ENCODE results near the gene SBSN.
"Not testable (repeated sequence)": the region's sequence is repeated elsewhere in the genome, so short reads cannot be mapped to it uniquely, and the experiment has no call there.

Gene SBSN

DNA sequence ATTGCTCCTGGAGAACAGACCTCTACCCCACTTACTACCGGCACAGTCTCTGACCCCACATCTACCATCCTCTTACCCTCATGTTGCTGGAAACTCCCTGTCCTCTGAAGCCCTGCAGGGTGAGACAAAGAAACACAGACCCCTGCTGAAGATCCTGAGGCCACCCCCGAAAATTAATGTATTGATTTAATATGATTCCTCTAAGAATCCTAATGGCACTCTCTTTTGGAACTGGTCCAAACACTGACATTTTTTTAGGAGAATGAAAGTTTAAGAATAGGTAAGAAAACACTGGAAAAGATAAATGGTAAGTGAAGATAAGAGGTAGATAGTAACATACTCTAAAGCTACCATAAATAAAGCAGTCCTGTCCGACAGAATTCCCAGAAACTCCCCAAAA lies 20.0 kb downstream of the SBSN start:
- no peak for DNase-seq (ENCODE audit: low spot score)

DNA sequence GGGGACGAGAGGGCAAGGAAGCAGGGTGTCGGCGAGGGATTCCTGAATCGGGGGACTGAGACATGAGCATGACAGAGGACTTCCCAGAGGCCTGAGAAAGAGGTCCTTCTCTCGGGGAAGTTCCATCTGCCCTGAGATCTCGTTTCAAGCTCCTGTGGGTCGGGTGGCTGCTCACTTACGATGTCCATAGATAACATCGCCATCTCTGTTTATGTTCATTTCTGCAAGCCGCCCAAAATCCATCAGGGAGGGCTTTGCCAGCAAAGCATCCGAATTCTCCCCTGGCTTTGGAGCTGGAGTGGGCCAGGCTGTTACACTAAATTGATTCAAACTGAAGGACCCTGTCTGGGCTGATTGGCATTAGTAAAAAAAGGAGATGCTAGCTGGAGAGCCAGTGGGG lies 20.6 kb downstream of the SBSN start:
- DNase-seq (ENCODE audit: low spot score), result no peak

DNA sequence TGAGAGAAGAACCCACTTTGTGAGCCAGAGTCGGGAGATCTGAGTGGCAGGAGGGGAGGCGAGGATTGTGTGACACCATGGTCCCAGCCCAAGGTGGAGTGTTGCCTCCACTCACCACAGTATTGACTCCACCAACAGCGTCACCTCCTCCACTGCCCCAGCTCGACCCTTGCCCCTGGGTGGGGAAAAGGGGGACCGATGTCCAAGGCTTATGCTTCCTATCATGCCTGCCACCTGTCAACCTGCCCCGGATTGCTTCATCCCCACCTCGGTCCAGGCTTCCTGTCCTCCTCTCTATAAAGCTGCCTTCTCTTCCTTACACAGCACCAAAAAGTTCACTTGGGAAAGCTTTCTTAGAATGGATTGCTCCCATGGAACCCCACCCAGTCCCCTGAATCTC lies 22.1 kb downstream of the SBSN start:
- no peak for DNase-seq (ENCODE audit: low spot score)

DNA sequence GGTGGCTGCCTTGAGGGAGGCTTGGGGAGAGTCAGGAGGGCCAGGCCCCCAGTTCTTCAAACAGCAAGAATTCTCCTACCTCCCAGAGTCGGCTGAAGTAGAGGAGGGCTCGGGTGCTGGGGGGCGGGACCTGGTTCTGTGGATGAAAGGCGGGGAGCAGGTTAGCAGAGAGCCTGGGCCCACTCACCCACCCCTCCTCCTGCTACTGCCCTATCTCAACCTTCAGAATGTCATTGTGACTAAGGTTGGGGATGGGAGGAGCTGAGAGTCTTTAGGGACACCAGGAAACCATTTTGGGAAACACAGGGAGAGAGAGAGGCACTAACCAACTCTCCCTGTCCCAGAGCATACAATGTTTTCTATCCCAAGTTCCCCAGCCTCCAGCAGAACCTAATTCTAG lies 25.4 kb downstream of the SBSN start:
- DNase-seq (ENCODE audit: low spot score), result no peak

DNA sequence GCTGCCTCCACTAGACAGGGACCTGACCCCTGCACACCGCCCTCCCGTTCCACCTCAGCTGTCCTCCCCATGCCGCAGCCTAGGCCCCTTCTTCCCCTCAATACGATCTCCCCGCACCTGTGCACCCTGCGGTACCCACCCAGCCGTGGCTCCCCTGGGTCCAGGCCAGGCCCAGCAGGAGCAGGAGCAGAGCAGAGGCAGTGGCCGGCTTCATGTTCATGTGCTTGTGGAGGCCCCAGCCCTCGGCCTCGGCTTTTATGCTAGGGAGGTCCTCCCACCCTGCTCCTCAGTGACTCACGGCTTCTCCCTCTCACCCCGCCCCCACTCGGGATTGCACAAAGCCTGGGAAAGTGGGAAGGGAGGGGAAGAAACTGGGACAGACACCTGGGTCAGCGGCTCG lies 26.4 kb downstream of the SBSN start:
- no peak for DNase-seq (ENCODE audit: low spot score)

DNA sequence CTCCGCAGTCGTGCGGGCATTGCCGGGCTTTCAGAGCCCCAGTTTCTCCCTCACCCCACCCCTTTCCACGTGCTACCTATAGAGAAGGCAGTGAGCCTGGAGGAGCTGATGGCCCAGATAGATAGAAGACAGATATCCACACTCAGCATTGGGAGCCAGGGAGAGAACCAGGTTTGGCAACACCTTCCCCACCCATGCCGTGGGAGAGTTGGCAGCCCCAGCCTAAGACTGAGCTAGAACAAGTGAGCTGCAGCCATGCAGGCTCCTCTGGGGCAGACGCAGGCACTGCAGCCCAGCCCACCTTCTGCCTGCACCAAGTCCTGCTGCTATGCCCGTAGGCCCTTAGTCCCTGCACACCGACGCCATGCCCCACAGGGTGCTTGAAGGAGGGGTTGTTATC lies 27.5 kb downstream of the SBSN start:
- no peak for DNase-seq (ENCODE audit: low spot score)

DNA sequence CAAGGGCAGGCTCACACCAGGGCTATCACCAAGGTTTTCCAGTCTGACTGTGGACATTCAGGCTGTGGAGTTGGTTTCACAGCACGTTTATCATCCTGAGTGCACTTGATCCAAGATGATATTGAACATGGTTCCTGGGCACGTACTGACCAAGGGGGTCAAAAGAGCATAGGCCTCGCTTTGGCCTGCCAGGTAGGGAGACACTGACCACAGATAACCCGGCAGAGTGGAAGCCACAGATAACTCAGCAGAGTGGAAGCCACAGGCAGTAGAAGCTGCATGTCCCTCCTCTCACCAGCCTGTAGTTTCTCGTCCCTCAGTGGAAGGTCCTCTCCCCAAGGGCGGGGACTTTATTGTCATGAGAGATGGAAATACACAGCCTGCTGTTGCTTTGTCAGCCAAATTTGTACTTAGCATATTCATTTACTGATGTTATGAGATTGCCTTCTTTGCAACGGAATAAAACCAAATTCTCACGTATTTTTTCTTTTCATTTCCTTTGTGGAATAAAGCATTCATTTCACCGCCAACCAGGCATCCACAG lies 29.1 kb downstream of the SBSN start:
- DNase-seq (ENCODE audit: low spot score), result no peak

DNA sequence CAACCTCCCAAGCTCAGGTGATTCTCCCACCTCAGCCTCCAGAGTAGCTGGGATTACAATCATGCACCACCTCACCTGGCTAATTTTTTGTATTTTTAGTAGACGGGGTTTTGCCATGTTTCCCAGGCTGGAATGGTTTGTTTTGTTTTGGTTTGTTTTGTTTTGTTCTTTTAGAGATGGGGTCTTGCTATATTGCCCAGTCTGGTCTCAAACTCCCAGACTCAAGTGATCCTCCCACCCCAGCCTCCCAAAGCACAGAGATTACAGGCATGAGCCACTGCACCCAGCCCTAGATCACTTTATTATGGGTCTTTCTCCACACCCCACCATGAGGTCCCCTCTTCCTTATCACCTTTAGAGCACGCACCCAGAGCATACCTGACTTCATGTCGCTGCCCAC lies 29.9 kb downstream of the SBSN start:
- DNase-seq (ENCODE audit: low spot score), result no peak

DNA sequence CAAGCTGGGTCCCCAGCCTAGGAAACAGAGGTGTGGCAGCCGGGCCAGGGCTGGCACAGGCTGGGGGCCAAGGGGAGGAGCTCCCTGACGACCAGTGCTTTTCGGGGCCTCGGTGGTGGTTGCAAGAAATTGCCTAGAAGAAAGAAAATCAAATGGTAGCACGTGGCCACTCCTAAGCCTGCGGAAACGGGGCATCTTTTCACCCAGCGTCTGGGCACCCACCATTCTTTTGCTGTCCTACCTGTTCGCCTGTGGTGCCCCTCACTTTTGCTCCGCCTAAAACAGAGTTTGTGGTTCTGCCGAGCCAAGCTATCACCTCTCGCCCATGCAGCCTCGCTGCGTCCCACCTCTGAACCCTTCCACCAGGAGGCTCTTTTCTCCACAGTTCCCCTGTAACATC lies 30.7 kb downstream of the SBSN start:
- no peak for DNase-seq (ENCODE audit: low spot score)

DNA sequence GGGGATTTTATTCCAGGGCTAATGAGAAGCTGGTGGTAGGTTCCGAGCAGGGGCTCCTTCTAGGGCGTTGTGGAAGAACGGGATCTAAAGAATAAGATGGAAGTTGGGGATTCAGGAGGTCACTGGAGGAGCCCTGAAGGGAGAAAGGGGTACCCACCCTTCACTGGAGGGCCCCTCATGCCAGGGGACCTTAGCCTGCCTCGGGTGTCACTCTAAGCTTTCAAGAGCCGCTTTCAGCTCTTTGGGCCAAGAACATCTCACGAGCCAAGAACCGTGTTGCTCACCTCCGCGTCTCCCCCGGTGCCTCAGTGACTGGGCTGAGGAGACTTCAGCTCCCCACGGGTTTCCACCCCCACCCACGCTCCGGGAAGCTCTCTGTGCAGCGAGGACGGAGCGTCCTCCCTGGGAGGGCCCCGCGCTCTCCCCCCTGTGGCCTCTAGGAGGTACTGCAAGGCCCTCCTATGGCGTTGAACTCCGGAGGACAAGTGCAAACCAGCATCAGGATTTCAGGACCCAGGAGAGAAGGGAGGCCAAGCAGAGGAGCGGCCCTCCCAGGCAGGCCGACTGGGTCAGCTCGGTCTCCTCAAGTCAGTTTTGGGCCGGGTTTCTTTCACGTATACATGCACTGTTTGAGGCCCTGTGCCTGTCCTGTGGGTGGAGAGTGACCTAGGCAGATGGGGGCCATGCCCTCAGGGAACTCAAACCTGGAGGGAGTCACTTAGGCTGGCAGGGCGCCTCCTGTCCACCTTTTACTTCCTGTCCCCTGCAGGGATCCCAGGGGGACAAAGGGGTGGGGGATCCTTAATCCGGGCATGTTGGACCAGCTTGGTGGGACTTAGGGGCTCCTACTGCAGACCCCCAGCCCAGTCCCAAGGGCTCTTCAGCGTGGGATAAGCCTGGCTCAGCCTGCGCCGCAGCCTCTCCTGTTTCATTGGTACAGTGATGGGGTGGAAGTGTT lies 32.7 kb downstream of the SBSN start:
- DNase-seq (ENCODE audit: low spot score), result peak; percentile 58

DNA sequence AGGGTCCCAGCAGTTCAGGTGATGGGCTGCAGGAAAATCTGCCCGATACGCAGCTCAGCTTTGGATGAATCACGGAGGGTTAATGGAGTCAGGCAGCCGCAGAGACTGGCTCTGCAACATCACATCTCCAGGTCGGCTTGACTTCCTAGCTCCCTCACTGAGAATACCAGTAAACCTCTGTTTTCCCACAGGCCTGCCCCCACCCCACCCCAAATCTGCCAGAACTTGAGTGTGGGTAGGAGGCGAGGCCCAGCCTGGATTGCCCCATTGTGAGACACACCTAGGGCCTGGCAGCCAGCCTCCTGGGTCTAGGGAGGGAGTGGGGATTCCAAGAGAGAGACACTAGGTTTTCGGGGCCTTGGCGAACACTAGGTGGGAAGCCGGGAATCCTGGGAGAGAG lies 34.1 kb downstream of the SBSN start:
- DNase-seq (ENCODE audit: low spot score), result no peak

DNA sequence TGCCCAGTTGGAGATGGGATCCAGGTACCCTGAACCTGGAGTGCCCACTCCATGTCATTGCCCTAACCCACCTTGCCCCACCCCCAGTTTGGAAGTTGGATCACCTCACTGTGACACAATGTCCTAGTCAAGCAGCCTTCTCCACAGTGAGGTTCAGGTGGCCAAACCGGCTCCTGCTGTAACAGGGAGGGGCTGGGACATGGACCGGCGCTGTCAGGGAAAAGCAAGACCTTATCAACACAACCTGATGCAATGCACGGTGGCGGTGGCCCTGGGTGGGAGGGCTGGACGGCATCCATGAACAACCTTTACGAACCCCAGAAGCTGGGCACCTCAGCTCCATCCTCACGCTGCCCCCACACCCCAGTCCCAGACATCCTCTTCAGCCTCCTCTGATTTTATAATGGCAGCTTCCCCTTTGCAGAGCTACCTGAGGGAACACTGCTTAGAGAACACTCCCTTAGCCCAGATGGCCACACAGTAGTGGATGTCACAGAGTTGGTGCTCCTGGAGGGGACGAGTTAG lies 36.2 kb downstream of the SBSN start:
- DNase-seq (ENCODE audit: low spot score), result no peak

DNA sequence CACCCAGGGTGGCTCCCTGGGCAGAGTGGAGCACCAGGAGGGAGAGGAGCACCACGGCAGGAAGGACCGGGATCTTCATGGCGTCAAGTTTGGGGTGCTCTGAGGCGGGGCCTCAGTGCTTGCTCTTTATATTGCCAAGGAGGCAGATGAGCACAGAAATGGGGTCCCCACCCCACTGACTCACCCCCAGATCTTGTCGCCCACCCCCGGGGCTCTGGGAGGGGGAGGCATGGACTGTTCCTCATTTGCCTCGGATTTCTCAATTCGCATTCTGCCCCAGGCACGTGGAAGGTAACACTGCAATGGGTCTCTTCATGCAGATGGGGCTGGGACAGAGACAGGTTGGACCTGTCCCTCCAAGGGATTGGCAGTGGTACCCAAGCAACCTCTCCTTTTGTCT lies 37.7 kb downstream of the SBSN start, which contains the start of gene KRTDAP:
KRTDAP (minus strand) TSS at position 101 of the 400 bp plus-strand sequence; CDS start at position 79, 22 bp downstream.
- no peak for DNase-seq (ENCODE audit: low spot score)

DNA sequence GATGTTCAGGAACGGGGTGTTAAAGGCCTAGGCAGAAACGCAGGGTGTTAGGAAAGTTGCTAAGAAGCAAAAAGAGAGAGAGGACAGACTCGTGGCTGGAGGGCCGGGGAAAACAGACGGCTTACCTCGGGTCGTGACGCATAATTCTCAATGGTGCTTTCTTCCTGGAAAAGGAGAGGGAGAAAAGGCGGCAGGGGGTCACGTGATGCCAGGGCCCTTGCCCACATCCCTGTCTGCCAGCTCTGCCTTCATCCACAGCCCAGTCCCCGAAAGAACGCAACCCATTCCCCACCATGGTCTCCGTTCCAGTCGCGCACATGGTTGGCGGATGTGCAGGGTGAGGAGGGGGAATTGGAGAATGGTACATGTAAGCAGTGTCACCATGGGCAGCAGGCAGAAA lies 39.4 kb downstream of the SBSN start:
- DNase-seq (ENCODE audit: low spot score), result no peak

DNA sequence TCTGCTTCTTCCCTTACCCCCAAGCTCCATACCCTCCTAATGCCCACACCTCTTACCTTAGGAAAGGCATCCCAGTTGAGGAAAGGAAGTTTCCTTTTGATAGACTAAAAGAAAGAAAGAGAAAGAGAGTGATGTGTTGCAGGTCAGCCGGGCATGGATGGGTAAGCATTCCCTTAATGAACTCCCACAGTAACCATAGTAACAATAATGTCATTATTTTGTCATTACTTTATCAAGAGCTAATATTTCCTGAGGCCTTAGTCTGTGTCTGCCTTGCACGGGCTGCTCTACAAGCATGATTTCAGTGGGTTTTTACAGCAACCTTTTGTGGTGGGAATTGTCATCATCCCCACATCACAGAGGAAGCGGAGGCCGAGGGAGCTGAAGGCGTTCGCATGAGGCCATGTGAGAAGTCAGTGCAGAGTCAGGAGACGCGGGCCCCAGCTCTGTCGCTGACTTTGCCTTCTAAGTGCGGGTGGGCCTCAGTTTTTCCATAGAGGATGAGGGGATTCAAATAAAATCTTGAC lies 40.4 kb downstream of the SBSN start:
- no peak for DNase-seq (ENCODE audit: low spot score)

DNA sequence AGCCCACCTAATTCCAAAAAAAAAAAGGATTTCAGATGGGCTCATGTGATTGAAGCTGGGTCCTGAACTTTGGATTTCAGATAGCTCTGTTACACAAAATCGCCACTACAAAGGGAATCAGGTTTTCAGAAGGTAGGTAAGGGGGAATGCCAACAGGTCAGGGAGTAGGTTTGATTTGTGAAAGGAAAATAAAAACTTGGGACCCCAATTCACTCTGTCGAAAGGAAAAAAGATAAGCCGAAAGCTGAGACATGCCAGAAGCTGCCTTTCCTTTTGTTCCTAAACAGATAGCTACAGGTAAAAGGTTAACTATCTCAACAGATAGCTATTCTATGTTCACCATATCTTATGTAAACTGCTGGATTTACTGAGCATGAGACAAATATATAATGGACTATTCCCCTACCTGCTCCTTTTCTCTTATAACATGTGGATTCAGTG lies 41.8 kb downstream of the SBSN start:
- no peak for DNase-seq (ENCODE audit: low spot score)

DNA sequence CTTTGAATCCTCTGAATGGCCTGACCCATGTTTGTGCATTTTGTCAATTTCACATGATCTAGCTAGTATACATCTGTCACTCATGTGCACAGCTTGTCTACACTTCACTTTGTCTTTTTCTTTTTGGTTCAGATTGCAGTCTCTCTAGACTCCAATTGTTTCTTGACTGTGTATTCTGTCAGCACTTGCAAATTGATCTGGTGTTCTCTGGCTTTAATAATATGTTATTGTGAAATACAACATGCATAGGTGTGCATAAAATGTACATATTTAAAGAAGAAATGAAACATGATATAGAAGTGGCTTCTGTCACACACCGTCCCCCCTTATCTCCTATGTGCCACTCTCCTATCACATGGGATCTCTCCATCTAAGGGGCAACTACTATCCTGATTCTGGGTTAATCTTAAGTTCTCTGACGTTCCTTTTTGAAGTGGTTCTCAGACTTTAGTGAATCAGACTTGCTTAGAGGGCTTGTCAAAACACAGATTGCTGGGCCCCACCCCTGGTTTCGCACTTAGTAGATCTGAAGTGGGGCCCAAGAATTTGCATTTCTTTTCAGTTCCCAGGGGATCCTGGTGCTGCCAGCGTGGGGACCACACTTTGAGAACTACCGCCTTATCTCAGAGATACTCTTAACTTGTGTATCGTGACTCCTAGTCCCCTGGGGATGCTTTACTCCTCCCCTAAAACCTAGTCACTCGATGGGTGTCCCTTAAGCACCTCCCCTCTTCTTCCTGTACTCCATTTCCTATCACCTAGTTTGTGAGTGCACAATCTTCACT lies 43.7 kb downstream of the SBSN start:
- DNase-seq (ENCODE audit: low spot score), result no peak

DNA sequence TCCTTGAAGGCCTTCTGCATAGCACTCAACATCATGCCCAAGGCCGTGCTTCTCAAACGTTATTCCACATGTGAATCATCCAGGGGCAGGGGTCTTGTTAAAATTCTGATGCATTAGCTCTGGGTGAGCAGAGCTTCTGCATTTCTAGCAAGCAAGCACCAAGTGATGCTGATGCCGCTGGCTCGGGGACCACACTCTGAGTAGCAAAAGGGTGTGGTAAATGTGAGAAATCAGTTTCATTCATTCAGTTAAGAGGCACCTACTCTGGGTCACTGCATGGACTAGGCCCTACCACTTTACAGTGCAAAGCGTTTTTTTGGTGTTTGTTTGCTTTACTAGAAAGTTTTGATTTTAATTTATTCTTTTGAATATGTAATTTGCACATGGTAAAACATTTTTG lies 45.0 kb downstream of the SBSN start:
- DNase-seq (ENCODE audit: low spot score), result no peak

DNA sequence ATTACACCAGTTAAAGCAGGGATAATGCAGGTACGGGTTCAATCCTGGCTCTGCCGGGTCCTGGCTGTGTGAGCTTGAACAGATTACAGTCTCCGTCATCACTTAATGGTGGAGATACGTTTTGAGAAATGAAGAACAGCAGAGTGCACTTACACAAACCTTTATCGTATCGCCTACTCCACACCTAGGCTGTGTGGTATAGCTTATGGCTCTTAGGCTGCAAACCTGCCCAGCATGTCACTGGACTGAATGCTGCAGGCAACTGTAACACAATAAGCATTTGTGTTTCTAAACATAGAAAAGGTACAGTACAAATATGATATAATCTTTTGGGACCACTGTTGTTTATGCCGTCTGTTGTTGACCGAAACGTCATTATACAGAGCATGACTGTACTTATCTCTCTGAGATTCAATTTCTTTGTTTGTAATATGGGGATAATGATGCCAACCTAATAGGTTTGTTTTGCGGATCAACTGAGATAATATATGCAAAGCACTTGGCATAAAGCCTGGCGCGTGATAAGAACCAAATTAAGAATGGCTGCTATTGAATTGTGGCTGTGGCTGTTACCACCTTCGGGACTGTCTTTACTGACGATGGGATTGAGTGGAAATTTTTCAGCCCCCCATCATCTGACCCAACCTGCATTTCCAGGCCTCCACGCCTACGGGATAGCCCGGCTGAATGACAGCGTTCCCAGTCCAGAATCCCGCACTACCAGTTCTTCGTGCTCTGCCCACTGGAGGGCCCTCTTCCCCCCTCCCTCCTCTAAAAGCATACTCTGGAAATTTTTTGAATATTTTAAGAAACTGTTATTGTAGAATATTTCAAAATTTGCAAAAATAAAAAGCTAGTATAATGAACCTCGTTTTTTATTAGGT lies 49.1 kb downstream of the SBSN start:
- DNase-seq (ENCODE audit: low spot score), result no peak

DNA sequence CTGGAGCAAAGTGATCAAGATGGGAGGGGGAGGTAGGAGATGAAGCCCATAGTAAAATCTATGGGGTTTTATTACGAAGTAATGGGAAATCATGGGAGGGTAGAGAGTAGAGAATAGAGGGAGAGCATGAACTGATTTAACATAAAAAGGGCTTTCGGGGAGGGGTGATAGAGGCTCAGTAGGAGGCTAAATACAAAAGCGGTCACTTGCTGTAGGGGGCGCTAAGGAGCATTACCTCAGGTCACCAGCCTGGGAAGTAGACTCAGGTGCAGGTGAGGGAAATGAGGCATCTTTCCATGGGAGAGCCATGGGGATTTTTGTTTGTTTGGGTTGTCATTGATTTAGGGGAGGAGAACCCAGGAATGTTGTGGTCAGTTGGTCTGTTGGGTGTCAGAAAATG lies 52.0 kb downstream of the SBSN start:
- DNase-seq (ENCODE audit: low spot score), result no peak

DNA sequence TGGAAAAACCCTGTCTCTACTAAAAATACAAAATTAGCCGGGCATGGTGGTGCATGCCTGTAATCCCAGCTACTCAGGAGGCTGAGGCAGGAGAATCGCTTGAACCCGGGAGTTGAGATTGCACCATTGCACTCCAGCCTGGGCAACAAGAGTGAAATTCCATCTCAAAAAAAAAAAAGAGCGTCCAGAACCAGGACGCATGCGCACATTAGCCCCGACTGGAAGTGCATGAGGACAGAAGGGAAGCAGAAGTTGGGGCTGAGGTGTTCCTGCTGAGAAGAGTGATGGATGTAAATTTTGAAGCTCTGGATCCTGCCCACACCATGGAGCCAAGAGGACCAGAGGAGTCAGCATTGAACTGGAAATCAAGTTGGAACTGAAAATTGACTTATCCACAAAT lies 53.5 kb downstream of the SBSN start:
- DNase-seq (ENCODE audit: low spot score), result not testable (repeated sequence)

Data from kidney capillary endothelial cell (primary cell).